HEK293 (cell line): ENCODE data around the gene ELOVL1.

Experiments
- ZBTB7A ChIP-seq: fragments of 450-650 bp; formaldehyde crosslinking; IDR thresholded peaks from 2 replicates; pipeline ENCODE4 v1.5.1; 2016; ENCODE audit warnings: low read depth, missing biosample characterization, missing genetic modification characterization
- ZFP37 ChIP-seq: fragments of 450-650 bp; formaldehyde crosslinking; IDR thresholded peaks from 2 replicates; pipeline ENCODE4 v1.5.1; 2016; ENCODE audit warnings: missing biosample characterization, missing genetic modification characterization
- ZNF112 ChIP-seq: fragments of 450-650 bp; formaldehyde crosslinking; IDR thresholded peaks from 2 replicates; pipeline ENCODE4 v1.5.0; 2017; ENCODE audit warnings: missing biosample characterization, missing genetic modification characterization
- ZNF302 ChIP-seq: fragments of 450-650 bp; formaldehyde crosslinking; IDR thresholded peaks from 2 replicates; pipeline ENCODE4 v1.5.1; 2016; ENCODE audit warnings: missing biosample characterization, missing genetic modification characterization, low read depth
- ZNF335 ChIP-seq: fragments of 450-650 bp; formaldehyde crosslinking; conservative IDR thresholded peaks from 2 replicates; pipeline ENCODE4 v1.5.1; 2016; ENCODE audit warnings: missing biosample characterization, missing genetic modification characterization
- ZNF366 ChIP-seq: fragments of 450-650 bp; formaldehyde crosslinking; conservative IDR thresholded peaks from 2 replicates; pipeline ENCODE4 v1.5.1; 2016; ENCODE audit warnings: missing biosample characterization, missing genetic modification characterization
- ZNF391 ChIP-seq: fragments of 450-650 bp; formaldehyde crosslinking; IDR thresholded peaks from 2 replicates; pipeline ENCODE4 v1.5.1; 2016; ENCODE audit warnings: low read depth, missing biosample characterization, missing genetic modification characterization, borderline replicate concordance
- ZNF404 ChIP-seq: fragments of 450-650 bp; formaldehyde crosslinking; IDR thresholded peaks from 2 replicates; pipeline ENCODE4 v1.5.1; 2017; ENCODE audit warnings: missing biosample characterization, missing genetic modification characterization
- ZNF433 ChIP-seq: fragments of 450-650 bp; formaldehyde crosslinking; IDR thresholded peaks from 2 replicates; pipeline ENCODE4 v1.5.1; 2016; ENCODE audit warnings: missing biosample characterization, missing genetic modification characterization, low read depth
- ZNF623 ChIP-seq: fragments of 450-650 bp; formaldehyde crosslinking; IDR thresholded peaks from 2 replicates; pipeline ENCODE4 v1.5.1; 2016; ENCODE audit warnings: missing biosample characterization, missing genetic modification characterization
- ZNF629 ChIP-seq: fragments of 450-650 bp; formaldehyde crosslinking; IDR thresholded peaks from 2 replicates; pipeline ENCODE4 v1.5.1; 2017; ENCODE audit warnings: missing biosample characterization, missing genetic modification characterization
- ZNF677 ChIP-seq: fragments of 450-650 bp; IDR thresholded peaks from 2 replicates; pipeline ENCODE4 v1.5.0; 2018; ENCODE audit warnings: missing biosample characterization, mild to moderate bottlenecking, missing genetic modification characterization, moderate library complexity
- ZNF76 ChIP-seq: fragments of 450-650 bp; formaldehyde crosslinking; IDR thresholded peaks from 2 replicates; pipeline ENCODE4; 2016; ENCODE audit warnings: low read depth, missing biosample characterization, missing genetic modification characterization, borderline replicate concordance
- ZNF785 ChIP-seq: fragments of 450-650 bp; formaldehyde crosslinking; IDR thresholded peaks from 2 replicates; pipeline ENCODE4 v1.5.1; 2016; ENCODE audit warnings: missing biosample characterization, missing genetic modification characterization
- ZNF792 ChIP-seq: fragments of 450-650 bp; formaldehyde crosslinking; IDR thresholded peaks from 2 replicates; pipeline ENCODE4 v1.5.1; 2016; ENCODE audit warnings: missing biosample characterization, missing genetic modification characterization
- TF ChIP-seq, protein P1 (sequence below): fragments of 450-650 bp; formaldehyde crosslinking; IDR thresholded peaks from 2 replicates; pipeline ENCODE4 v1.5.1; 2017; ENCODE audit warnings: missing biosample characterization, missing genetic modification characterization
- TF ChIP-seq, protein P2 (sequence below): fragments of 450-650 bp; formaldehyde crosslinking; IDR thresholded peaks from 2 replicates; pipeline ENCODE4 v1.5.1; 2016; ENCODE audit warnings: missing biosample characterization, missing genetic modification characterization
- TF ChIP-seq, protein P3 (sequence below): fragments of 450-650 bp; IDR thresholded peaks from 2 replicates; pipeline ENCODE4 v1.5.1; 2018; ENCODE audit warnings: missing biosample characterization, mild to moderate bottlenecking, missing genetic modification characterization
- TF ChIP-seq, protein P4 (sequence below): fragments of 450-650 bp; formaldehyde crosslinking; IDR thresholded peaks from 2 replicates; pipeline ENCODE4 v1.5.1; 2016; ENCODE audit warnings: missing biosample characterization, missing genetic modification characterization, low read depth
- TF ChIP-seq, protein P5 (sequence below): fragments of 450-650 bp; formaldehyde crosslinking; IDR thresholded peaks from 2 replicates; pipeline ENCODE4 v1.5.1; 2017; ENCODE audit warnings: missing biosample characterization, missing genetic modification characterization
- TF ChIP-seq, protein P6 (sequence below): fragments of 450-650 bp; formaldehyde crosslinking; IDR thresholded peaks from 2 replicates; pipeline ENCODE4 v1.5.1; 2016; ENCODE audit warnings: missing biosample characterization, missing genetic modification characterization, borderline replicate concordance
- TF ChIP-seq, protein P7 (sequence below): sonication (generic); formaldehyde crosslinking; IDR thresholded peaks from 2 replicates; pipeline ENCODE4 v1.8.1; 2022; ENCODE audit warnings: mild to moderate bottlenecking, moderate library complexity, missing genetic modification reagents
- TF ChIP-seq, protein P8 (sequence below): fragments of 450-650 bp; formaldehyde crosslinking; IDR thresholded peaks from 2 replicates; pipeline ENCODE4 v1.5.1; 2016; ENCODE audit warnings: missing biosample characterization, missing genetic modification characterization

ELOVL1 gene

DNA sequence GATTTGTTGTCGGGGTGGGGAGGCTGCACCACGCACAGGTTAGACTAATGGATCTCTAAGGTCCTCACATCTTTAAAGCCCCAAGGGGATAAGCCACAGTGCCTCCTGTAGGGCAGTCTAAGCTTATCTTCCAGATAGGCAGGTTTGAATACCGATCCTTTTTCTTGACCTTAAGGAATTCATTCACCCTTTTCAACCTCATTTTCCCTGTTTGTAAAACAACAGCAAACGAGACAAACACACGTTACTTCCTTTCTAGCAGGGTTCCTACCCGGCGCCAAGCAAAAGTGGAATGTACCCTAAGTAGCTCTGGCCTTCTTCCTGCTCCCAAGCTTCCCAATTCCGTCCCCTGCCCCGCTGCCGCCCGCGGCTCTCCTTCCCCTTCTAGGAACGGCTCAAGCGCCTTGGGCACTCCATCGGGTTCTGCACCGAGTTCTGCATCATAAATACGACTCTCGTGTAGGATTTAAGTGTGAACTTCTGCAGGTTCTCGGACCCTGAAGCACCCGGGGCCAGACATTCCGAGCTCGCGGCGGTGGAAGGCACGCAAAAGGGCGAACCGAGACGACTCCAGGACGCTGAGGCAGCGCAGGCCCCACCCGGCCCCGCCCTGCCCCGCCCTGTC is 9.6 kb downstream of the ELOVL1 start (continued):
- TF ChIP-seq ZNF623 (tag by site-specific recombination) (no peak), ZNF112 (no peak), ZNF792 (tag by site-specific recombination) (no peak), ZNF391 (tag by site-specific recombination) (no peak), ZNF335 (tag by site-specific recombination) (peak; percentile 95), ZNF629 (tag by site-specific recombination) (no peak), ZNF76 (0 out of 2 replicates have a peak, but pooled peaks have one; percentile 23), ZNF302 (tag by site-specific recombination) (no peak), ZFP37 (tag by site-specific recombination) (peak; percentile 71; the same call in 1 of the 2 replicates), ZNF677 (tag by site-specific recombination) (no peak), ZNF433 (no peak), ZNF366 (tag by site-specific recombination) (no peak), ZBTB7A (tag by site-specific recombination) (no peak), ZNF785 (tag by site-specific recombination) (peak; percentile 65; the same call in 1 of the 2 replicates), ZNF404 (tag by site-specific recombination) (no peak)
- TF ChIP-seq, protein P1, sequence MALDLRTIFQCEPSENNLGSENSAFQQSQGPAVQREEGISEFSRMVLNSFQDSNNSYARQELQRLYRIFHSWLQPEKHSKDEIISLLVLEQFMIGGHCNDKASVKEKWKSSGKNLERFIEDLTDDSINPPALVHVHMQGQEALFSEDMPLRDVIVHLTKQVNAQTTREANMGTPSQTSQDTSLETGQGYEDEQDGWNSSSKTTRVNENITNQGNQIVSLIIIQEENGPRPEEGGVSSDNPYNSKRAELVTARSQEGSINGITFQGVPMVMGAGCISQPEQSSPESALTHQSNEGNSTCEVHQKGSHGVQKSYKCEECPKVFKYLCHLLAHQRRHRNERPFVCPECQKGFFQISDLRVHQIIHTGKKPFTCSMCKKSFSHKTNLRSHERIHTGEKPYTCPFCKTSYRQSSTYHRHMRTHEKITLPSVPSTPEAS (tag by site-specific recombination) = no peak
- TF ChIP-seq, protein P2, sequence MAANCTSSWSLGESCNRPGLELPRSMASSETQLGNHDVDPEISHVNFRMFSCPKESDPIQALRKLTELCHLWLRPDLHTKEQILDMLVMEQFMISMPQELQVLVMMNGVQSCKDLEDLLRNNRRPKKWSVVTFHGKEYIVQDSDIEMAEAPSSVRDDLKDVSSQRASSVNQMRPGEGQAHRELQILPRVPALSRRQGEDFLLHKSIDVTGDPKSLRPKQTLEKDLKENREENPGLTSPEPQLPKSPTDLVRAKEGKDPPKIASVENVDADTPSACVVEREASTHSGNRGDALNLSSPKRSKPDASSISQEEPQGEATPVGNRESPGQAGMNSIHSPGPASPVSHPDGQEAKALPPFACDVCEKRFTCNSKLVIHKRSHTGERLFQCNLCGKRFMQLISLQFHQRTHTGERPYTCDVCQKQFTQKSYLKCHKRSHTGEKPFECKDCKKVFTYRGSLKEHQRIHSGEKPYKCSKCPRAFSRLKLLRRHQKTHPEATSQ (tag by site-specific recombination) = no peak
- TF ChIP-seq, protein P3, sequence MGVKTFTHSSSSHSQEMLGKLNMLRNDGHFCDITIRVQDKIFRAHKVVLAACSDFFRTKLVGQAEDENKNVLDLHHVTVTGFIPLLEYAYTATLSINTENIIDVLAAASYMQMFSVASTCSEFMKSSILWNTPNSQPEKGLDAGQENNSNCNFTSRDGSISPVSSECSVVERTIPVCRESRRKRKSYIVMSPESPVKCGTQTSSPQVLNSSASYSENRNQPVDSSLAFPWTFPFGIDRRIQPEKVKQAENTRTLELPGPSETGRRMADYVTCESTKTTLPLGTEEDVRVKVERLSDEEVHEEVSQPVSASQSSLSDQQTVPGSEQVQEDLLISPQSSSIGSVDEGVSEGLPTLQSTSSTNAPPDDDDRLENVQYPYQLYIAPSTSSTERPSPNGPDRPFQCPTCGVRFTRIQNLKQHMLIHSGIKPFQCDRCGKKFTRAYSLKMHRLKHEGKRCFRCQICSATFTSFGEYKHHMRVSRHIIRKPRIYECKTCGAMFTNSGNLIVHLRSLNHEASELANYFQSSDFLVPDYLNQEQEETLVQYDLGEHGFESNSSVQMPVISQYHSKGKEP = 0 out of 2 replicates have a peak, but pooled peaks have one; percentile 18
- TF ChIP-seq, protein P4, sequence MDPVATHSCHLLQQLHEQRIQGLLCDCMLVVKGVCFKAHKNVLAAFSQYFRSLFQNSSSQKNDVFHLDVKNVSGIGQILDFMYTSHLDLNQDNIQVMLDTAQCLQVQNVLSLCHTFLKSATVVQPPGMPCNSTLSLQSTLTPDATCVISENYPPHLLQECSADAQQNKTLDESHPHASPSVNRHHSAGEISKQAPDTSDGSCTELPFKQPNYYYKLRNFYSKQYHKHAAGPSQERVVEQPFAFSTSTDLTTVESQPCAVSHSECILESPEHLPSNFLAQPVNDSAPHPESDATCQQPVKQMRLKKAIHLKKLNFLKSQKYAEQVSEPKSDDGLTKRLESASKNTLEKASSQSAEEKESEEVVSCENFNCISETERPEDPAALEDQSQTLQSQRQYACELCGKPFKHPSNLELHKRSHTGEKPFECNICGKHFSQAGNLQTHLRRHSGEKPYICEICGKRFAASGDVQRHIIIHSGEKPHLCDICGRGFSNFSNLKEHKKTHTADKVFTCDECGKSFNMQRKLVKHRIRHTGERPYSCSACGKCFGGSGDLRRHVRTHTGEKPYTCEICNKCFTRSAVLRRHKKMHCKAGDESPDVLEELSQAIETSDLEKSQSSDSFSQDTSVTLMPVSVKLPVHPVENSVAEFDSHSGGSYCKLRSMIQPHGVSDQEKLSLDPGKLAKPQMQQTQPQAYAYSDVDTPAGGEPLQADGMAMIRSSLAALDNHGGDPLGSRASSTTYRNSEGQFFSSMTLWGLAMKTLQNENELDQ (tag by site-specific recombination) = no peak
- TF ChIP-seq, protein P5, sequence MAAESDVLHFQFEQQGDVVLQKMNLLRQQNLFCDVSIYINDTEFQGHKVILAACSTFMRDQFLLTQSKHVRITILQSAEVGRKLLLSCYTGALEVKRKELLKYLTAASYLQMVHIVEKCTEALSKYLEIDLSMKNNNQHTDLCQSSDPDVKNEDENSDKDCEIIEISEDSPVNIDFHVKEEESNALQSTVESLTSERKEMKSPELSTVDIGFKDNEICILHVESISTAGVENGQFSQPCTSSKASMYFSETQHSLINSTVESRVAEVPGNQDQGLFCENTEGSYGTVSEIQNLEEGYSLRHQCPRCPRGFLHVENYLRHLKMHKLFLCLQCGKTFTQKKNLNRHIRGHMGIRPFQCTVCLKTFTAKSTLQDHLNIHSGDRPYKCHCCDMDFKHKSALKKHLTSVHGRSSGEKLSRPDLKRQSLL (tag by site-specific recombination) = peak; percentile 98
- TF ChIP-seq, protein P6, sequence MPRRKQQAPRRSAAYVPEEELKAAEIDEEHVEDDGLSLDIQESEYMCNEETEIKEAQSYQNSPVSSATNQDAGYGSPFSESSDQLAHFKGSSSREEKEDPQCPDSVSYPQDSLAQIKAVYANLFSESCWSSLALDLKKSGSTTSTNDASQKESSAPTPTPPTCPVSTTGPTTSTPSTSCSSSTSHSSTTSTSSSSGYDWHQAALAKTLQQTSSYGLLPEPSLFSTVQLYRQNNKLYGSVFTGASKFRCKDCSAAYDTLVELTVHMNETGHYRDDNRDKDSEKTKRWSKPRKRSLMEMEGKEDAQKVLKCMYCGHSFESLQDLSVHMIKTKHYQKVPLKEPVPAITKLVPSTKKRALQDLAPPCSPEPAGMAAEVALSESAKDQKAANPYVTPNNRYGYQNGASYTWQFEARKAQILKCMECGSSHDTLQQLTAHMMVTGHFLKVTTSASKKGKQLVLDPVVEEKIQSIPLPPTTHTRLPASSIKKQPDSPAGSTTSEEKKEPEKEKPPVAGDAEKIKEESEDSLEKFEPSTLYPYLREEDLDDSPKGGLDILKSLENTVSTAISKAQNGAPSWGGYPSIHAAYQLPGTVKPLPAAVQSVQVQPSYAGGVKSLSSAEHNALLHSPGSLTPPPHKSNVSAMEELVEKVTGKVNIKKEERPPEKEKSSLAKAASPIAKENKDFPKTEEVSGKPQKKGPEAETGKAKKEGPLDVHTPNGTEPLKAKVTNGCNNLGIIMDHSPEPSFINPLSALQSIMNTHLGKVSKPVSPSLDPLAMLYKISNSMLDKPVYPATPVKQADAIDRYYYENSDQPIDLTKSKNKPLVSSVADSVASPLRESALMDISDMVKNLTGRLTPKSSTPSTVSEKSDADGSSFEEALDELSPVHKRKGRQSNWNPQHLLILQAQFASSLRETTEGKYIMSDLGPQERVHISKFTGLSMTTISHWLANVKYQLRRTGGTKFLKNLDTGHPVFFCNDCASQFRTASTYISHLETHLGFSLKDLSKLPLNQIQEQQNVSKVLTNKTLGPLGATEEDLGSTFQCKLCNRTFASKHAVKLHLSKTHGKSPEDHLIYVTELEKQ (tag by site-specific recombination) = no peak
- TF ChIP-seq, protein P7, sequence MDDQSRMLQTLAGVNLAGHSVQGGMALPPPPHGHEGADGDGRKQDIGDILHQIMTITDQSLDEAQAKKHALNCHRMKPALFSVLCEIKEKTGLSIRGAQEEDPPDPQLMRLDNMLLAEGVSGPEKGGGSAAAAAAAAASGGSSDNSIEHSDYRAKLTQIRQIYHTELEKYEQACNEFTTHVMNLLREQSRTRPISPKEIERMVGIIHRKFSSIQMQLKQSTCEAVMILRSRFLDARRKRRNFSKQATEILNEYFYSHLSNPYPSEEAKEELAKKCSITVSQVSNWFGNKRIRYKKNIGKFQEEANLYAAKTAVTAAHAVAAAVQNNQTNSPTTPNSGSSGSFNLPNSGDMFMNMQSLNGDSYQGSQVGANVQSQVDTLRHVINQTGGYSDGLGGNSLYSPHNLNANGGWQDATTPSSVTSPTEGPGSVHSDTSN (CRISPR knock-in tag) = no peak
- TF ChIP-seq, protein P8, sequence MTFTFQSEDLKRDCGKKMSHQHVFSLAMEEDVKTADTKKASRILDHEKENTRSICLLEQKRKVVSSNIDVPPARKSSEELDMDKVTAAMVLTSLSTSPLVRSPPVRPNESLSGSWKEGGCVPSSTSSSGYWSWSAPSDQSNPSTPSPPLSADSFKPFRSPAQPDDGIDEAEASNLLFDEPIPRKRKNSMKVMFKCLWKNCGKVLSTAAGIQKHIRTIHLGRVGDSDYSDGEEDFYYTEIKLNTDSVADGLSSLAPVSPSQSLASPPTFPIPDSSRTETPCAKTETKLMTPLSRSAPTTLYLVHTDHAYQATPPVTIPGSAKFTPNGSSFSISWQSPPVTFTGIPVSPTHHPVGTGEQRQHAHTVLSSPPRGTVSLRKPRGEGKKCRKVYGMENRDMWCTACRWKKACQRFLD (tag by site-specific recombination) = no peak; the same call in 1 of the 2 replicates
